HG02759 (cell line): Measurements from ENCODE around the gene SLC9A2.
A peak's percentile ranks its signal among the peaks of the same experiment; 100 is the strongest.

Experiments used
- ATAC-seq: cut with Tn5 transposase; IDR thresholded peaks from one replicate; pipeline ENCODE4 v1.9.1; 2021; ENCODE audit warnings: mild to moderate bottlenecking, moderate library complexity; ENCODE audit not compliant: unreplicated experiment

The SLC9A2 gene

DNA sequence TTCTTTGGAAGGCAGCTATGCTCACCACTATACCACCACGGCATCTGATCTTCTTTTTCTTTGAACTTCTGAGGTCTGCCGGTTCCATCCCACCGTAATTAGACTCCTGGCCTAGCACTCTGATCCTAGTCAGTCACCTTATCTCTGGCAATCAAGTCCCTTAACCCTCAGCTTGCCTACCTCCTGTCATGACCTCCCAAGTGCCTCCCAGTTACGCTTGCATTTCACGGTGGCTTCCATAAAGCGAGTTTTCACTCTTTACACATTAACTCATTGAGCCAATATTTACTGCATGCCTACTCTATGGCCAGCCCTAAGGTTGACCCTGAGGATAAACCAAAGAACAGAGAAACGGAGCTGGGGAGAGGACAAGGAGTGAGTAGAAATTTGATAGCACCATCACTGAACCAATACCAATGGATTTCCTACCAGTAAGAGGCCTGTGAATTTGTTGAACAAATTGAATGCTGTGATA, 104.7 kb downstream of the SLC9A2 start:
- ATAC-seq: no peak

DNA sequence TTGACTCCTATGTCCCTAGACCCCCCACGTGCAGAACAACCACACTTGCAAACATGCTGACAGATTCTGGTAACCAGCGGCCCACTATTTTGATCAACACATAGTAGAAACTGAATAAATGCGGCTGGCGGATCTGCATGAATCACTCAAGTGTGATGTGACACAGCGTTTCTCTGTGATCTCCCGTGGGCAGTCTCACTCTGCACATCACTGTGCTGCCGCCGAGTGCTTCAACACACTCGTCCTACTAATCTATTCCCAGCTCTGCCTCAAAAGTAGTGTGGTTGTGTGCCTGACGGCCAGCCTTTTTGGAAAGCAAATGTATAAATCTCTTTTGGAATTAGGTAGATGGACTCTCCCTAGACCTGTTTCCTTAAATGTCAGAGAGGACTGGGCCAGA, 105.2 kb downstream of the SLC9A2 start:
- no peak for ATAC-seq

DNA sequence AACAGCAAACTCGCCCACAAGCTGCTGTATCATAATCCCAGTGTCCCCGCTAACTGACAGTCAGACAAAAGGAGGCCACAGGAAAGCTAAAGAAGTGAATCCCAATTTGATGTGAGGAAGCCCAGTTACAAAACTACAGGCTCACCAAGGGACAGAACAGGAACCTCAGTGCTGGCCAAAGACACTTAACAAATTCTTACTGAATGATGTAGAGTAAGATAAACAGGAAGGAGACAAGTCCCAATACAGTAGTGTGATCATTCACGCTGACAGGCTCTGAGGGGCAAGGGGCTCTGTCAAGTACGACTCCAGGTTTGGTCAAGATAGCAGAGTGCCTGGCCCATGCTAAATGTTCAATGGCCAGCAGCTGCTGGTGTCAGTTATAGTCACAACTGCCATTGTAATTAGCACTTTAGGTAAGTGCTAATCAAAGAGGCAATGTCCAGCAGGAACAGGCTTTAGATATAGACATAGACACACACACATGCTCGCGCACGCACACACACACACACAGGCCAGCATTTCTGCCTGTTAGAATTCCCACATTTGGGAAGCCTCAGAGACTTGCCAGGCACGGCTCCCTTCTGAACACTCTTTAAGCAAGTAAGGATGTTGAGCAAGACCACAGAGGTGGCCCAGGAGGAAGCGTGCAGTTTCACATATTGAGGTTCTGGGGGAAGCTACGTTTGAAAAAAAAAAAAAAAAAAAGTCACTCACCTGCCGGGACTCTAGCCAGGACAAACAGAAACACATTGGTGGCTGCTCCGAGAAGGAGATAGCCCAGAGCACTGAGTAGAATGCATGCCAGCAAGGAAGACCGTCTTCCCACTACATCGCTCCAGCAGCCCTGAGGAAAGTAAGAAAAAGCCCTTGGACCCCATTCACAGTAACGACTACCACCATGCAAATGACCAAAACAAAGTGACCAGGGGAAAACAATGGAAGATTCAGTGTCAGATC, 107.1 kb downstream of the SLC9A2 start:
- no peak for ATAC-seq

DNA sequence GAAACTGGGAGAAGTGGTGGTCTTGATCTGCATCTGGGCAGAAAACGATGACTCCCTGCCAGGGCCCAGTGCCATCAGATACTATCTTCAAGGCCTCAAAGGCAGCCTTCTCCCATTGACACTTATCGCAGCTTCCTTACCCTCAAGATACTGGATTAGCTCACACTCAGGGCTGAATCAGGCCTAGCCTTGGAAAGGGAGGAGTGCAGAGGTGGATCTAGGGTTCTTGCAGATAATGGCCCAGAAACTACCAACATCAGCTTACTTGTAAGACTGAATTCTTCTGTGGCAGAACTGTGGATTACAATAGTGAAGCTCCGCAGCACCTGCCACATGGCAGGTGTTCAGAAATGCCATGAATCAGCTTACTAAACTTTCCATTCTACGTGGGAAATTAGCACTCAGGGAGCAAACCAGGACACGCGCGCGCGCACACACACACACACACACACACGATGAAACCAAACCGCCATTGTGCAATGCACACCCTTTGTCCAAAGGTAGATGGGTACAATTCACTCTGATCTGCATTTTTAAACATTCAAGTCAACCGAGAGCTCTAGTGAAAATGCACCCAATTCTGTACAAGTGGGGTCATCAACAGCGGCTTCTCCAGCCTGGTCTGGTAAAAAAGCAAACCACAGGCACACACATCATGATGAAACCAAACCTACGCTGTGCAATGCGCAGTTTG, 116.2 kb downstream of the SLC9A2 start:
- ATAC-seq: no peak

DNA sequence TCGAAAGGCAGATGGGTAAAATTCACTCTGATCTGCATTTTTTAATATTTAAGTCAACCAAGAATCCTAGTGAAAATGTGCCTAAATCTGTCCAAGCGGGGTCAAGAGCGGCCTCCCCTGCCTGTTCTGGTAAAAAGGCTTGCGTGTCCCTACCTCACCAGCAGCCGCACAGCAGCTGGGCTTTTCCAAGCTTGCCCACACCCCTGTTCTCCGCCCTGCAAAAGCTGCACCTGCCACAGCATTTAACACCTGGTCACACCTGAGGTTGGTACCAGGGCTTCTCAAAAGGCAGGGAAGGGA, 116.7 kb downstream of the SLC9A2 start:
- ATAC-seq: peak; percentile 14

DNA sequence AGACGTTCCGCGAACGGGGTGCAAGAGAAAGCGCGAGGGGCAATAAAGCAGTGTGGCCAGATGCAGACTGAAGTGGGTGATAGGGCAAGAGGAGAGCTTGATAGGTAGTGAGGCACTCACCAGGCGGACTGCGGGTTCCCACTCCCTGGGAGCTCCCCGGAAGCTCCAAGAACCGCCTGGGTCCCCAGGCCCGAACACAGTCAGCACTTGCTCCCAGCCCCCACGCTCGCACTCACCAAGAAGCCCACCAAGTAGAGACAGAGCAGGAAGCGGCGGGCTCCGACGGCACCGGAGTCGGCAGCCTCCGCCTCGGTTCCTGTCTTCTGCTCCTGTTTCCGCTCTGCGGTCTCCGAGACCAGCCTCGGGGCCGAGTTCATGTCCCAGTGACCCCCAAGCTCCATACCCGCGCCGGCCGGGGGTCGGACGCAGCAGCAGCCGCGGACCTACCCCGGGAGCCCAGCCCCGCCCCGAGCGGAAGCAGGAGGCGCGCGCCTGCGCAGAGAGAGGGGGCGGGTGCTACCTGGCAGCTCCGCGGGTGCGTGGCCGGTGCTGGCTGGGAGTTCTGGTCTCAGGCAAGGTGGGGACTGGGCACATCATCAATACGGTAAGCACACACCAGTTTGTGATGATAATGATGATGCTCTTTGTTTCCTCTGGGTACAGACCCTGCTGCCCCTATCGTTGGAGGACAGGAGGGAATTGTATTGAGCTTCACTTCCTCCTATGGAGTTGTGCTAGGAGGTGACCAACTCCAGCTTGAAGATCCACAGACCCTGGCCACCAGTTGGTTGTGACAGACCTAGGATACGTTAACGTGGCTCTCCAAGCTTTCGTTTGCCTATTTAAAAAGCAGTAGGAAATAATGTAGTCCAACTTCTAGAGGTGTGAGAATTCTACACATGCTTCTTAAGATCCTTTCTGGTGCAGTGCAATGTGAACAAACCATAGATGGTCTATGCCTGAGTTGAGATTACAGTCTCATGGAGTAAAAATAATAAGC, 117.4 kb downstream of the SLC9A2 start:
- peak; percentile 95 for ATAC-seq

DNA sequence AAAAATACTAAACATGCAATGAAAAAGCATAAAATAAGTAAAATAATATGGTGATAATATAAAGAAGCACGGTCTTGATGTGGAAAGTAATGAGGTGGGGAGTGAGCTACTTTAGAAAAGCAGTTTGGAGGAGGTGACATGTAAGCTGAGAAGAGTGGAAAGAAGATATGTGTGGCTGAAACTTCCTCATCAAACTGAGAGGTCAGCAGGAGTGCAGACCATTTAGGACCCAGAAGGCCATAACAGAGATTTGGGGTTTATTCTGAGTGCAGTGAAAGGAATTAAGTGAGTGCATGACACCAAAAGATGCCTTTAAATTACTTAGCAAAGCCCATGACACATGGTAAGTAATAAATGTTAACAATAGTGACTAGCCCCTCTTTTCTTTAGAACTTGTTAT, 118.1 kb downstream of the SLC9A2 start:
- peak; percentile 38 for ATAC-seq

DNA sequence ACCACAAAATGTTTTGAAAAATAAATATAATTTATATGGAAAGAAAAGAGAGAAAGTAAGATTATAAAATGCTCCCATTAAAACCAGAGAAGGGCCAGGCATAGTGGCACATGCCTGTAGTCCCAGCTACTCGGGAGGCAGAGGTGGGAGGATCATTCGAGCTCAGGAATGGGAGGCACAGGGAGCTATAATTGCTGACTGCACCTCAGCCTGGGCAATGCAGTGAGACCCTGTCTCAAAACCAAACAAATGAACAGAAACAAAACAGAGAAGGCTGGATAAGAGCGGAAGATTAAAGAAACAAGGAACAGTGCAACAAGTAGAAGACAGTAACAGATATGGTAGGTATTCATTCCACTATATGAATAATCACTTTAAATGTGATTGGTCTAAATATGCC, 123.9 kb downstream of the SLC9A2 start:
- ATAC-seq: no peak

DNA sequence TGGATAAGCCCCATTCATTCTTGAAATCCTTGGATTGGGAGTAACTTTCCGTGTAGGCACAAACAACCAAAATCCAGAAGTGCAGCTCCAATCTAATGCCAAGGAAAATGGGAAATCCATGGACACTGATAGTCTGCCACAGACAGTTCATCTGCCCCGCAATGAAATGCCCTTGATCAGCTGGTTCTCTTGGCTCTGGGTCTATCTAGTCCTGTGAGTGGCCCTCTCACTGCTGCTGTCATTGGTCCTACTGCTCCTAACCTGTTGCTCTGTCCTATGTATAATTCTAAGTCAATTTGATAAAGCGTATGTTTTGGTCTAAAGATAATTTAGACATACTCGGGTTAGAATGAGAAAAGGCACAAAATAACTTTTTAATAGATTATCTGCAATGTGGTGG, 128.8 kb downstream of the SLC9A2 start:
- ATAC-seq: no peak

DNA sequence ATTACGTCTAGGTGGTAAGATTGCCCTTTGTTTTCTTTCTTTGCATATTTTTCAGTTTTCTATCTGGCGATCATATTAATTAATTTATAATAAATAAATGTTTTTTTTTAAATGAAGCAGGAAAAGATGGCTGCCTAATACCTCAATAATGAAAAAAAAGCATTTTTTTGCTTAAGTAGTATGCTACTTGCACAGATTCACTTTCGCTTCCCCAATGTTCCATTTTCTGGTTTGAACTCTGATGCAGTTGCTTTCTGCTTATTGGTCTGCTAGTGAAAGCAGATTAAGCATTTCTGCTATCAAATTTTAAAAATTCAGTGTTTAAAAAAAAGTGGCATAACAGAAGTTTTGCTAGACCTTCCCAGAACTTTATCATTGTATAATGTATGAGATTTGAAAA, 130.6 kb downstream of the SLC9A2 start:
- ATAC-seq: peak; percentile 54

DNA sequence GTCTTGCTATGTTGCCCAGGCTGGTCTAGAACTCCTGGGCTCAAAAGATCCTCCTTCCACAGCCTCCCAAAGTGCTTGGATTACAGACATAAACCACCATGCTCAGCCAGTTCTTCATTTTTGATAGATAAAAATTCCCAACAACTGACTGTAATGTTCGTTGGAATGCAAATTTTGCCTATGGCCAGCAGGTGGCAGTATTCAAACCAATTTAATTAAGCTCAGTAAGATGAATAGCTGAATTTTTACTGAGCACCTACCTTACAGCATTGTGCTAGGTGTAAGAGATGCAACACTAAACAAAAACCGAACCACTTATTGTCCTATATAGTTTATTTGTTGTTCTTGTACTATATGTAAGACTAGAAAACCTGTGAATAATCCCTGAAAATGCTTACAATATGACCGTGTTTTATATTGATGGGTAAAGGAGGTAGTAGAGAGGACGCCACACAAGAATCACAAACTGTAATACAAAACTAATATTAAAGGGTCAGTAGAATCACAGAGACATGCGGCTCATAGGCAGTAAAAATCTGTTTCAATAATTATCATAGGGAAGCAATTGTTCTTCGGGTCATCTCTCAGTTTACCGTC, 134.3 kb downstream of the SLC9A2 start:
- ATAC-seq: peak; percentile 70

DNA sequence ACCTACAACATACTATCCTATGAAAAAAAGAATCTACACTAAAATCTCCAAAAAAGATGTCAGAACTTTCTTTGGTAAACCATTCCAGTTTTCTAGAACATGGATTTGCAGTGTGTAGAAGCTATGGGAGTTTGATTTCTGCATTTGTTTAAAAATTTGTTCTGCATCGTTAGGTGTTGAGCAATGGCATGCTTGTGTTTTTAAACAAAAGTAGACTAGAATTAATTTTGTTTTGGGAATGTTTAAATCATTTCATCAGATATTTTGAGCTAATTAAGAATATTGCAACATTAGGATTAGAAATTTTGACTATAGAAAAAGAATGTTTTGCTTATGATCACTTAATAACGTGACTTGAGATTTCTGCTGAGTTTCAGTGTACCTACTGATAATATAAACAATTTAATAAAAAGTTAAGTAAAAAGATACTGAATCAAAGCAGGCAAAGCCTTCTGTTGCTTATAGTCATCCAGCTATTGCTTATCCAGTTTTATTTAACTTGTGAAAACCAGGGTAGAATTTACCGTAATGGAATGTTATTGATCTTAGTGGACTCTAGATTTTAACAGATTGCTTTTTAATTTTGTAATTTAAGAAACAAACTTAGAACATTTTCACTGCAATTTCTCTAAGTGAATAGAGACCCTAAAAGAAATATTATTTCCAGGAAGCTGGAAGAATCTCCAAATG, 135.2 kb downstream of the SLC9A2 start:
- no peak for ATAC-seq

DNA sequence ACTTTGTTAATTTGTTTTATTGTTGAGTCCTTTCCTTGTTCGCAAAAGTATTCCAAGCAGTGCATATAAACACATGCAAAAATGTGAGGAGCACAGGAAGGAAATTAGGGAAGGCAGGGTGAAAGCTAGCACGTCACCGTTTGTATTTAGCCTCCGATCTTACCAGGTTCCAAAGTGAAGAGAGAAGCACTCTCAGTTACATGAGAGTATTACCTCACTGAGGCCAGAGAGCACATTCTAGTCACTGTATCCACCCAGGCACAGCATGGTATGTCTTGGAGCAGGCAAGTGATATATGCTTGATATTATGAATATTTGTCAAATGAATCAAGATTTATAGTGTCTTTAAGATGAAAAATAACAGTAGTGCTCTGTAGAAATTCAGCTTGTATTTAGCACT, 135.9 kb downstream of the SLC9A2 start:
- ATAC-seq: no peak

DNA sequence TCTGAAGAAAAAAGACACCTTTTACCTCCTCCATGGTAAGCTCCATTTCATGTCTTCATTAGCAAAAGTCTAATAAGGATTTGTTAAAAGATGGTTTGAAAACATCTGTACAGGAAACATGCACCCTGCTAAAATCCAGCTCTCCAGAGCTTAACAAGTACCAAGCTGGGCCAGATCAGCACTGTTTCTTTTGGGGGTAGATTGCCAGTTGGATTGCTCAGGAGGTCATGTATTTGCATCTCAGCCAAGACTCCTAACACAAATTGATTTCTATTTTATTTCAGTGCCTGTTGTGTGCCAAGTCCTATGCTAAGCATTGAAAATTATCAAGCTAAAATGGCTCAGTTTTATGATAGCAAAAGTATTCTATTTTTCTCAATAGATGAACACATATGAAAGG, 139.1 kb downstream of the SLC9A2 start:
- no peak for ATAC-seq
